Astrocyte (in vitro differentiated cells and primary cell): ENCODE results near the gene TRPM8. TPM values are rescaled to one million over a fixed set of nuclear protein-coding genes. Genes with fewer than 3 reads are reported as not detected.
A peak's percentile ranks its signal among the peaks of the same experiment; 100 is the strongest.

Experiments used
- DNase-seq: peaks from one replicate; pipeline ENCODE4 v3.0.0-alpha.2; 2010; ENCODE audit warnings: low read depth
- FAIRE-seq: peaks from 2 replicates; lab custom pipeline; 2011; peaks lifted over from hg19 to GRCh38; lab: Jason Lieb, UNC
- H2AFZ ChIP-seq: 2 replicates; pipeline ENCODE4 v1.6.0; 2012; ENCODE audit warnings: low read depth, low read length, inconsistent platforms
- H3K27ac ChIP-seq: 2 replicates; pipeline ENCODE4 v1.5.1; 2011; ENCODE audit warnings: low read depth, low read length, inconsistent platforms
- H3K27me3 ChIP-seq: 2 replicates; pipeline ENCODE4 v1.6.0; 2011; ENCODE audit warnings: low read length, inconsistent platforms; ENCODE audit not compliant: insufficient read depth
- H3K36me3 ChIP-seq: 2 replicates; pipeline ENCODE4 v1.5.1; 2011; ENCODE audit warnings: low read length, inconsistent platforms; ENCODE audit not compliant: insufficient read depth
- H3K4me1 ChIP-seq: 2 replicates; pipeline ENCODE4 v1.5.1; 2011; ENCODE audit warnings: low read length, inconsistent platforms; ENCODE audit not compliant: insufficient read depth
- H3K4me2 ChIP-seq: 2 replicates; pipeline ENCODE4 v1.6.0; 2012; ENCODE audit warnings: low read length, inconsistent platforms
- H3K4me3 ChIP-seq: 2 replicates; pipeline ENCODE4 v1.5.1; 2011; ENCODE audit warnings: low read depth, mild to moderate bottlenecking, low read length, inconsistent platforms; ENCODE audit not compliant: insufficient read depth
- H3K79me2 ChIP-seq: 2 replicates; pipeline ENCODE4 v1.6.0; 2012; ENCODE audit warnings: mild to moderate bottlenecking, low read length, inconsistent platforms; ENCODE audit not compliant: insufficient read depth
- H3K9ac ChIP-seq: 2 replicates; pipeline ENCODE4 v1.6.0; 2012; ENCODE audit warnings: mild to moderate bottlenecking, low read length, inconsistent platforms
- H3K9me3 ChIP-seq: 2 replicates; pipeline ENCODE4 v1.5.1; 2012; ENCODE audit warnings: low read depth, mild to moderate bottlenecking, low read length, inconsistent platforms; ENCODE audit not compliant: insufficient read depth
- H4K20me1 ChIP-seq: 2 replicates; pipeline ENCODE4 v1.6.0; 2012; ENCODE audit warnings: low read length, inconsistent platforms; ENCODE audit not compliant: insufficient read depth
- H3K27ac Mint-ChIP-seq: one replicate; pipeline ENCODE4 v1.8.0; 2021; ENCODE audit warnings: mild to moderate bottlenecking, mixed read lengths; ENCODE audit not compliant: unreplicated experiment
- H3K27me3 Mint-ChIP-seq: one replicate; pipeline ENCODE4 v1.8.0; 2021; ENCODE audit warnings: low read depth, mixed read lengths; ENCODE audit not compliant: unreplicated experiment
- H3K36me3 Mint-ChIP-seq: one replicate; pipeline ENCODE4 v1.8.0; 2021; ENCODE audit warnings: low read depth, mixed read lengths; ENCODE audit not compliant: unreplicated experiment
- H3K4me1 Mint-ChIP-seq: one replicate; pipeline ENCODE4 v1.8.0; 2021; ENCODE audit warnings: low read depth, mixed read lengths; ENCODE audit not compliant: unreplicated experiment
- H3K4me3 Mint-ChIP-seq: one replicate; pipeline ENCODE4 v1.8.0; 2021; ENCODE audit warnings: mild to moderate bottlenecking, moderate library complexity, mixed read lengths; ENCODE audit not compliant: unreplicated experiment
- H3K9me3 Mint-ChIP-seq: one replicate; pipeline ENCODE4 v1.8.0; 2021; ENCODE audit warnings: mild to moderate bottlenecking, mixed read lengths; ENCODE audit not compliant: unreplicated experiment
- EZH2 ChIP-seq: IDR thresholded peaks from 2 replicates; pipeline ENCODE4 v1.6.1; 2012; ENCODE audit warnings: mild to moderate bottlenecking, low read length, inconsistent platforms; ENCODE audit not compliant: insufficient read depth
- total RNA-seq: library from RNA; stranded (reverse); gene quantifications from 2 replicates; pipeline ENCODE4 v1.2.1, GENCODE V29; 2021
- TF ChIP-seq, protein P1 (sequence below): IDR thresholded peaks from 2 replicates; pipeline ENCODE4 v1.5.1; 2011; ENCODE audit warnings: low read depth, mild to moderate bottlenecking, inconsistent platforms, low read length, moderate library complexity; ENCODE audit not compliant: insufficient read depth

Gene TRPM8
- total RNA-seq, 1 donor from 2014 or later = 0.95 TPM

DNA sequence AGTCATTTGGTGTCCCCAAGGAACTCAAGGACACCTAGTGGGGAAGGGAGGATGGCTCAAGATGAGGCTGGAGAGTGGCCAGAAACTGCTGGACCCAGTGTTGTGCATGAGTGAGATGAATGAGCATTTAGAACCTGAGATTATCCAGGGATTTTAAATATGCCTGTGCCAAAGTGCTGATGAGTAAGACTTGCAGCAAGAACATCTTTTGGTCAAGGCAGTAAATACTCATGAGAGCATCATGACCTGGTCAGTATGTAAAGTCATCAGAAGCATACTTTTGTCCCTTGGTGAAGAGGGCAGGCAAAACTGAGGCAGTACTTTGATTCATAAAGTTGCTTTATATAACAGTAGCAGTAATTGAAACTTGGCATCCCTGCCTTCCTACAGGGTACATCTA, 130.2 kb downstream of the TRPM8 start:
- H3K27me3 ChIP-seq = no peaks in the 10 kb centered on the region
- H3K9me3 Mint-ChIP-seq = no peaks in the 10 kb centered on the region
- no peaks in the 10 kb centered on the region for H3K27me3 Mint-ChIP-seq
- peaks cover 7% of the 10 kb centered on the region for H3K4me1 ChIP-seq
- no peak overlapping the region for H3K4me3 ChIP-seq
- H3K4me2 ChIP-seq = no peak overlapping the region
- H4K20me1 ChIP-seq = no peaks in the 10 kb centered on the region
- no peak for FAIRE-seq
- H3K27ac Mint-ChIP-seq = no peak overlapping the region
- TF ChIP-seq, protein P1, sequence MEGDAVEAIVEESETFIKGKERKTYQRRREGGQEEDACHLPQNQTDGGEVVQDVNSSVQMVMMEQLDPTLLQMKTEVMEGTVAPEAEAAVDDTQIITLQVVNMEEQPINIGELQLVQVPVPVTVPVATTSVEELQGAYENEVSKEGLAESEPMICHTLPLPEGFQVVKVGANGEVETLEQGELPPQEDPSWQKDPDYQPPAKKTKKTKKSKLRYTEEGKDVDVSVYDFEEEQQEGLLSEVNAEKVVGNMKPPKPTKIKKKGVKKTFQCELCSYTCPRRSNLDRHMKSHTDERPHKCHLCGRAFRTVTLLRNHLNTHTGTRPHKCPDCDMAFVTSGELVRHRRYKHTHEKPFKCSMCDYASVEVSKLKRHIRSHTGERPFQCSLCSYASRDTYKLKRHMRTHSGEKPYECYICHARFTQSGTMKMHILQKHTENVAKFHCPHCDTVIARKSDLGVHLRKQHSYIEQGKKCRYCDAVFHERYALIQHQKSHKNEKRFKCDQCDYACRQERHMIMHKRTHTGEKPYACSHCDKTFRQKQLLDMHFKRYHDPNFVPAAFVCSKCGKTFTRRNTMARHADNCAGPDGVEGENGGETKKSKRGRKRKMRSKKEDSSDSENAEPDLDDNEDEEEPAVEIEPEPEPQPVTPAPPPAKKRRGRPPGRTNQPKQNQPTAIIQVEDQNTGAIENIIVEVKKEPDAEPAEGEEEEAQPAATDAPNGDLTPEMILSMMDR = no peak
- TF ChIP-seq EZH2 = no peak
- H3K79me2 ChIP-seq = no peaks in the 10 kb centered on the region
- H3K4me3 Mint-ChIP-seq = no peak overlapping the region
- DNase-seq = peak; percentile 11
- H2AFZ ChIP-seq = no peak overlapping the region
- no peaks in the 10 kb centered on the region for H3K36me3 ChIP-seq
- no peak overlapping the region for H3K27ac ChIP-seq
- peaks cover 7% of the 10 kb centered on the region for H3K4me1 Mint-ChIP-seq
- peaks cover 3% of the 10 kb centered on the region for H3K9me3 ChIP-seq
- H3K36me3 Mint-ChIP-seq = no peaks in the 10 kb centered on the region
- H3K9ac ChIP-seq = no peak overlapping the region

DNA sequence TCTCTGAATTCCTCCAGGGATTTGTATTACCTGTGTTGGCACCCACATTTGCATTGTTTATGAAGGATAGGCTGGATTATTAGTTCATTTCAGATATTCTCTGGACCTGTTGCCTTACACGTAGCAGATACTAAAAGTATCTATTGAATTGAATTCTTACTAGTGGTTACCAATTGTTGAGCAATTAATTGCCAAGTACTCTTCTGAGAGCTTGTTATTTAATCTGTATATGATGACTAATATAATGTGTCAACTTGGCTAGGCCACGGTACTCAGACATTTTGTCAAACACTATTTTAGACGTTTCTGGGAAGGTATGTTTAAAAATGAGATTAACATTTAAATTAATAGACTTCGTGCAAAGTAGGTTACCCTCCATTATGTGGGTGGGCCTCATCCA, 130.9 kb downstream of the TRPM8 start:
- H3K79me2 ChIP-seq = no peaks in the 10 kb centered on the region
- no peaks in the 10 kb centered on the region for H3K27me3 ChIP-seq
- H2AFZ ChIP-seq = no peak overlapping the region
- Mint-ChIP-seq H3K4me1 (peaks cover 7% of the 10 kb centered on the region), H3K27ac (no peak overlapping the region), H3K4me3 (no peak overlapping the region), H3K36me3 (no peaks in the 10 kb centered on the region), H3K9me3 (no peaks in the 10 kb centered on the region), H3K27me3 (no peaks in the 10 kb centered on the region)
- H3K27ac ChIP-seq = no peak overlapping the region
- peaks cover 7% of the 10 kb centered on the region for H3K4me1 ChIP-seq
- peaks cover 3% of the 10 kb centered on the region for H3K9me3 ChIP-seq
- no peak for TF ChIP-seq EZH2
- TF ChIP-seq, protein P1 = no peak
- H3K9ac ChIP-seq = no peak overlapping the region
- H3K36me3 ChIP-seq = no peaks in the 10 kb centered on the region
- peak; percentile 25 for DNase-seq
- FAIRE-seq = no peak
- no peak overlapping the region for H3K4me2 ChIP-seq
- H4K20me1 ChIP-seq = no peaks in the 10 kb centered on the region
- no peak overlapping the region for H3K4me3 ChIP-seq

DNA sequence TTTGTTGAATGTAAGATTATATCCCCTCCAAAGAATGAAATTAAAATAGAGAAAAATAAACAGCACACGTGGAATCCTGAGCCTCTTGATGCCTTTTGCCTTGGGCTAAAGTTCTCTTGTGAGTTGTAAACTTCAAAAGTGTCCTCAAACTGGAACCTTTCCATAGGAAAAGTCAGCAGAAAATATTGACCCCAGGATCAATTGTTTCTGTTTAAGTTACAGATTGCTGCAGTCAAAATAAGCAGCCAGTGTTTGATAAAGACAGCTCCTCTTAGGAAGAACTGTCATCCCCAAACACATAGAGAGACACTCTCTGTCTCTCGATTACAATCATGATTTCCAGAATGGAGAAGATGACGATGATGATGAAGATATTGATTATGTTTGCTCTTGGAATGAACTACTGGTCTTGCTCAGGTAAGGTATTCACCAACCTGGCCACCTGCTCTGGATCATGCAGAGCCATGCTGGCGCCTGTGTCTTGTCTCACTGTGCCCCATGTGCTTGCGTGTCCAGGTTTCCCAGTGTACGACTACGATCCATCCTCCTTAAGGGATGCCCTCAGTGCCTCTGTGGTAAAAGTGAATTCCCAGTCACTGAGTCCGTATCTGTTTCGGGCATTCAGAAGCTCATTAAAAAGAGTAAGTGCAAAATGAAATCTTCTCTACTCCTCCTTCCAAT, 133.4 kb downstream of the TRPM8 start, which contains the start of gene SPP2:
Gene SPP2, plus strand, starts transcription at position 248 of the 681 bp plus-strand sequence. Its CDS starts 85 bp downstream, at position 333.
- Histone ChIP-seq H3K27ac (no peak within 1 kb of the TSS), H3K9ac (no peak within 1 kb of the TSS), H3K9me3 (no peaks in the 10 kb centered on the region), H3K79me2 (no peaks in the 10 kb centered on the region), H3K4me1 (peaks cover 7% of the 10 kb centered on the region), H3K4me2 (peak within 1 kb of the TSS; percentile 32), H3K27me3 (no peaks in the 10 kb centered on the region), H2AFZ (no peak within 1 kb of the TSS), H3K36me3 (no peaks in the 10 kb centered on the region), H3K4me3 (no peak within 1 kb of the TSS), H4K20me1 (no peaks in the 10 kb centered on the region)
- Mint-ChIP-seq H3K4me1 (peaks cover 7% of the 10 kb centered on the region), H3K27me3 (no peaks in the 10 kb centered on the region), H3K36me3 (peaks cover 2% of the 10 kb centered on the region), H3K9me3 (no peaks in the 10 kb centered on the region), H3K27ac (no peak within 1 kb of the TSS), H3K4me3 (no peak within 1 kb of the TSS)
- no peak for TF ChIP-seq EZH2
- TF ChIP-seq, protein P1 = no peak
- FAIRE-seq (no peak), DNase-seq (peak; percentile 47)
